Natural killer cell (primary cell): ENCODE measurements around the gene CCNJL. TPM values are rescaled to one million over a fixed set of nuclear protein-coding genes. Genes with fewer than 3 reads are reported as not detected.

ENCODE experiments used
- ATAC-seq, 3 donors: fragments of 150-1000 bp in 2 of 3; fragments of 200-7000 bp in 1 of 3; cut with Tn5 transposase; 1 replicate in 1 of 3; 2 replicates in 2 of 3; pipeline ENCODE4 v1.10.0; 2021; ENCODE audit warnings: mild to moderate bottlenecking in 2 of 3, moderate library complexity in 2 of 3
- DNase-seq, 2 donors: peaks; one replicate each; pipeline versions ENCODE4 v3.0.0 to v3.0.0-alpha.2; 2013 to 2021; ENCODE audit warnings: mixed read lengths in 1 of 2
- H3K27ac ChIP-seq: one replicate; pipeline ENCODE4 v1.5.1; 2013; ENCODE audit warnings: mild to moderate bottlenecking, low read length
- H3K27me3 ChIP-seq: one replicate; pipeline ENCODE4 v1.6.1; 2013; ENCODE audit warnings: low read length; ENCODE audit not compliant: control insufficient read depth, insufficient read depth
- H3K36me3 ChIP-seq: one replicate; pipeline ENCODE4 v1.6.1; 2013; ENCODE audit warnings: low read length; ENCODE audit not compliant: control insufficient read depth, insufficient read depth
- H3K4me1 ChIP-seq: one replicate; pipeline ENCODE4 v1.6.1; 2013; ENCODE audit warnings: low read length; ENCODE audit not compliant: control insufficient read depth, insufficient read depth
- H3K4me3 ChIP-seq: one replicate; pipeline ENCODE4 v1.5.1; 2013; ENCODE audit warnings: low read length
- H3K9me3 ChIP-seq: one replicate; pipeline ENCODE4 v1.6.1; 2013; ENCODE audit warnings: low read length; ENCODE audit not compliant: control insufficient read depth, insufficient read depth
- H3K27ac Mint-ChIP-seq, 2 donors: one replicate each; pipeline ENCODE4 v1.8.0; 2022; ENCODE audit warnings: mild to moderate bottlenecking in 2 of 2, mixed read lengths in 2 of 2, moderate library complexity in 1 of 2
- H3K27me3 Mint-ChIP-seq, 2 donors: one replicate each; pipeline ENCODE4 v1.8.0; 2022; ENCODE audit warnings: low read depth in 2 of 2, mixed read lengths in 2 of 2
- H3K36me3 Mint-ChIP-seq: one replicate; pipeline ENCODE4 v1.8.0; 2022; ENCODE audit warnings: mixed read lengths
- H3K4me1 Mint-ChIP-seq, 2 donors: one replicate each; pipeline ENCODE4 v1.8.0; 2022; ENCODE audit warnings: mixed read lengths in 2 of 2
- H3K4me3 Mint-ChIP-seq: one replicate; pipeline ENCODE4 v1.8.0; 2022; ENCODE audit warnings: mild to moderate bottlenecking, moderate library complexity, mixed read lengths
- H3K9me3 Mint-ChIP-seq, 2 donors: one replicate each; pipeline ENCODE4 v1.8.0; 2022; ENCODE audit warnings: mixed read lengths in 2 of 2
- WGBS: methylation state at CpG from one replicate; pipeline ENCODE4 v1.1.7; 2013; ENCODE audit warnings: missing lambda C conversion rate; ENCODE audit not compliant: insufficient coverage; 5-methylcytosine and 5-hydroxymethylcytosine counted together
- intact Hi-C: fragments of 100-400 bp; cut with micrococcal nuclease; formaldehyde crosslinking; loops from one replicate; pipeline ENCODE4 v1.14.2; 2022
- total RNA-seq, 4 donors: library from RNA; stranded (reverse); fragments of 120-200 nt in 1 of 4; gene quantifications; one replicate each; pipeline versions ENCODE4 v1.2.3 to v1.2.4, GENCODE V29; 2013 to 2022
- TF ChIP-seq, protein P1 (sequence below): fragments of 200-600 bp; IDR thresholded peaks from one replicate; pipeline ENCODE4 v1.8.0; 2022; ENCODE audit warnings: antibody characterized with exemption

The CCNJL gene
- total RNA-seq, 3 donors from 2014 or later (not counting 1 experiment from before 2014, with no cell fraction given): 19.9 to 32.1 (median 20.7) TPM

DNA sequence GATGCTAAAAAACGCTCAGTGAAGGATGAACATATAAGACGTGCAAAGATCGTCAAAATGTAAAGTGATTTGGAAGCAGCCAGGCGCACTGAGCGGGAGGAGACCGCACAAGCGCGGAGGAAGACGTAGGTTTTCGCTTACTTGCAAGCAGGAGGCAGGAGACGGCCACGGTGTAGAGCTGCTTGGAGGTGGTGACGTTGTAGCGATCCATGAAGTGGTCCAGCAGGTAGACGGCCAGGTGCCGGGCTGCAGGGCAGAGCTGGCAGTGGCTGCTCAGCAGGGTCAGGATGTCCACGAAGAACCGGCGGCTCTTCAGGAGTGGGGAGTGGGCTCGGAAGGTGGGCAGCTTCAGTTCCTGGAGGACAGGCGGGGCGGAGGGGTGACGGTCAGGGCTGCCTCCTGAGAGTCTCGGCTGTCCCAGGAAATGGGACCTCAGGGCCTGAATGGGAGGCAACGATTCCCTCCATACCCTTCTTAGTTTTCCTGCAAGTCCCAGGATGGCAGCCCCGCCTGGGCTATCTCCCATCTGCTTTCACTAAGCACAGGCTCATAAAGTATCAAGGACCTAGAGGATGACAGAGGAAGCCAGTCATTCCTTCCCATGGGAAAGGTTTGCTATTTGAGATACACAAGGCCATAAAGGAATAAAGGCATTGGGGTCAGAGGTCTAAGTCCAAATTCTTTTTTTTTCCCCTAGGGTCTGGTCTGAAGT is 31.8 kb downstream of the CCNJL start:
- ATAC-seq: no peak
- DNase-seq: no peak
- peaks cover 38 to 44% of the 10 kb centered on the region in 2 donors for H3K4me1 Mint-ChIP-seq
- Histone ChIP-seq H3K4me3 (no peak overlapping the region), H3K27ac (no peak overlapping the region), H3K27me3 (no peaks in the 10 kb centered on the region), H3K36me3 (peaks cover 6% of the 10 kb centered on the region), H3K4me1 (peaks cover 25% of the 10 kb centered on the region), H3K9me3 (no peaks in the 10 kb centered on the region)
- no peaks in the 10 kb centered on the region for H3K36me3 Mint-ChIP-seq
- H3K27ac Mint-ChIP-seq: no peak overlapping the region
- H3K27me3 Mint-ChIP-seq: no peaks in the 10 kb centered on the region
- no peak overlapping the region for H3K4me3 Mint-ChIP-seq
- intact Hi-C loops: no loop called here
- H3K9me3 Mint-ChIP-seq: no peaks in the 10 kb centered on the region
- TF ChIP-seq, protein P1, sequence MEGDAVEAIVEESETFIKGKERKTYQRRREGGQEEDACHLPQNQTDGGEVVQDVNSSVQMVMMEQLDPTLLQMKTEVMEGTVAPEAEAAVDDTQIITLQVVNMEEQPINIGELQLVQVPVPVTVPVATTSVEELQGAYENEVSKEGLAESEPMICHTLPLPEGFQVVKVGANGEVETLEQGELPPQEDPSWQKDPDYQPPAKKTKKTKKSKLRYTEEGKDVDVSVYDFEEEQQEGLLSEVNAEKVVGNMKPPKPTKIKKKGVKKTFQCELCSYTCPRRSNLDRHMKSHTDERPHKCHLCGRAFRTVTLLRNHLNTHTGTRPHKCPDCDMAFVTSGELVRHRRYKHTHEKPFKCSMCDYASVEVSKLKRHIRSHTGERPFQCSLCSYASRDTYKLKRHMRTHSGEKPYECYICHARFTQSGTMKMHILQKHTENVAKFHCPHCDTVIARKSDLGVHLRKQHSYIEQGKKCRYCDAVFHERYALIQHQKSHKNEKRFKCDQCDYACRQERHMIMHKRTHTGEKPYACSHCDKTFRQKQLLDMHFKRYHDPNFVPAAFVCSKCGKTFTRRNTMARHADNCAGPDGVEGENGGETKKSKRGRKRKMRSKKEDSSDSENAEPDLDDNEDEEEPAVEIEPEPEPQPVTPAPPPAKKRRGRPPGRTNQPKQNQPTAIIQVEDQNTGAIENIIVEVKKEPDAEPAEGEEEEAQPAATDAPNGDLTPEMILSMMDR: no peak
- WGBS: 94% methylated on average over 26 of the region's 26 CpGs

- H3K9me3 ChIP-seq: no peaks in the 10 kb centered on the region
- Mint-ChIP-seq H3K9me3 (no peaks in the 10 kb centered on the region), H3K27ac (peak overlapping the region in 1 of 2 donors; percentile 21), H3K27me3 (no peaks in the 10 kb centered on the region), H3K4me1 (peaks cover 41 to 52% of the 10 kb centered on the region in 2 donors), H3K4me3 (no peak overlapping the region), H3K36me3 (no peaks in the 10 kb centered on the region)
- H3K4me3 ChIP-seq: no peak overlapping the region
- no peak for DNase-seq
- no peak for ATAC-seq
- intact Hi-C loops: no loop called here
- H3K36me3 ChIP-seq: peaks cover 6% of the 10 kb centered on the region
- no peaks in the 10 kb centered on the region for H3K27me3 ChIP-seq
- WGBS: 75% methylated on average over 7 of the region's 7 CpGs
- H3K27ac ChIP-seq: no peak overlapping the region
- TF ChIP-seq, protein P1: no peak
- peaks cover 43% of the 10 kb centered on the region for H3K4me1 ChIP-seq
Observed at GRCh38 chr5:160278343-160278742, 34.0 kb downstream of the CCNJL start.

- Mint-ChIP-seq H3K9me3 (no peaks in the 10 kb centered on the region), H3K36me3 (no peaks in the 10 kb centered on the region), H3K27me3 (no peaks in the 10 kb centered on the region), H3K4me3 (peak overlapping the region; percentile 89), H3K27ac (peak overlapping the region; percentile 80 to 87), H3K4me1 (peaks cover 60 to 64% of the 10 kb centered on the region in 2 donors)
- TF ChIP-seq, protein P1: no peak
- Histone ChIP-seq H3K4me3 (no peak overlapping the region), H3K9me3 (no peaks in the 10 kb centered on the region), H3K27me3 (no peaks in the 10 kb centered on the region), H3K36me3 (peaks cover 2% of the 10 kb centered on the region), H3K4me1 (peaks cover 76% of the 10 kb centered on the region), H3K27ac (peak overlapping the region; percentile 68)
- WGBS: 20% methylated on average over 5 of the region's 5 CpGs
- ATAC-seq (peak; percentile 43 to 65 (median 64)), DNase-seq (peak in 1 of 2 donors; percentile 28)
- intact Hi-C loops: loop anchor here (1.0 kb wide), 1 partner anchor 24 kb away; no protein-coding TSS in a partner anchor
Observed at GRCh38 chr5:160274483-160274931, 37.9 kb downstream of the CCNJL start.
